LoVo (cell line): ENCODE measurements around the gene GIN1.
"Not testable (repeated sequence)": the region's sequence is repeated elsewhere in the genome, so short reads cannot be mapped to it uniquely, and the experiment has no call there.

ENCODE experiments used
- DNase-seq: peaks from one replicate; pipeline ENCODE4 v3.0.0-alpha.2; 2016; ENCODE audit warnings: low spot score

The GIN1 gene

GRCh38 chr5:103119765-103120606 lies at the start of gene GIN1, which contains the start of gene PPIP5K2:
Gene GIN1 (minus strand): TSS chr5:103120138. CDS start chr5:103108707, 11,431 bp downstream.
Gene PPIP5K2 (plus strand): TSS chr5:103120301. CDS start chr5:103129590, 9,289 bp downstream.
- peak; percentile 99 for DNase-seq

- DNase-seq: no peak
Measured at GRCh38 chr5:103166706-103167105, 46.8 kb upstream of the GIN1 start.

- DNase-seq: no peak
Measured at GRCh38 chr5:103151156-103151555, 31.2 kb upstream of the GIN1 start.

GRCh38 chr5:103148213-103148612 lies 28.3 kb upstream of the GIN1 start:
- no peak for DNase-seq

GRCh38 chr5:103145196-103145595 lies 25.3 kb upstream of the GIN1 start:
- no peak for DNase-seq

- DNase-seq: not testable (repeated sequence)
Measured at GRCh38 chr5:103142132-103142531, 22.2 kb upstream of the GIN1 start.

GRCh38 chr5:103139264-103139865 lies 19.4 kb upstream of the GIN1 start:
- peak; percentile 76 for DNase-seq

GRCh38 chr5:103138202-103138690 lies 18.3 kb upstream of the GIN1 start:
- no peak for DNase-seq

GRCh38 chr5:103135461-103135860 lies 15.5 kb upstream of the GIN1 start:
- DNase-seq: no peak

GRCh38 chr5:103133231-103133630 lies 13.3 kb upstream of the GIN1 start:
- DNase-seq: no peak

- DNase-seq: no peak
Measured at GRCh38 chr5:103132684-103133083, 12.7 kb upstream of the GIN1 start.

GRCh38 chr5:103128202-103128601 lies 8.3 kb upstream of the GIN1 start:
- DNase-seq: no peak

- no peak for DNase-seq
Measured at GRCh38 chr5:103127292-103127817, 7.4 kb upstream of the GIN1 start.

GRCh38 chr5:103126557-103126956 lies 6.6 kb upstream of the GIN1 start:
- DNase-seq: no peak

GRCh38 chr5:103122242-103122641 lies 2.3 kb upstream of the GIN1 start:
- DNase-seq: no peak

- peak; percentile 15 for DNase-seq
Measured at GRCh38 chr5:103120607-103121200, 766 bp upstream of the GIN1 start.

GRCh38 chr5:103119070-103119764 lies 721 bp downstream of the GIN1 start:
- no peak for DNase-seq

GRCh38 chr5:103117471-103117991 lies 2.4 kb downstream of the GIN1 start:
- no peak for DNase-seq

GRCh38 chr5:103114440-103114839 lies 5.5 kb downstream of the GIN1 start:
- no peak for DNase-seq

- DNase-seq: no peak
Measured at GRCh38 chr5:103112910-103113309, 7.0 kb downstream of the GIN1 start.

- no peak for DNase-seq
Measured at GRCh38 chr5:103111468-103111867, 8.5 kb downstream of the GIN1 start.

GRCh38 chr5:103110403-103110802 lies 9.5 kb downstream of the GIN1 start:
- no peak for DNase-seq
